Body of pancreas (tissue), 4 donors: ENCODE data around the gene ACTR10.

Experiments
- POLR2A ChIP-seq, 3 donors: fragments of 450-650 bp; IDR thresholded peaks; one replicate each; pipeline ENCODE4 v1.6.1; 2016; ENCODE audit warnings: antibody characterized with exemption in 3 of 3, mild to moderate bottlenecking in 2 of 3
- TF ChIP-seq, protein P1 (sequence below), 7 experiments: fragments of 450-650 bp in 4 of 7; fragments of 200-600 bp in 3 of 7; sonication (generic) in 3 of 7; IDR thresholded peaks; one replicate each; pipeline ENCODE4 v1.5.1; 2016 to 2019; ENCODE audit warnings: antibody characterized with exemption in 7 of 7

DNA sequence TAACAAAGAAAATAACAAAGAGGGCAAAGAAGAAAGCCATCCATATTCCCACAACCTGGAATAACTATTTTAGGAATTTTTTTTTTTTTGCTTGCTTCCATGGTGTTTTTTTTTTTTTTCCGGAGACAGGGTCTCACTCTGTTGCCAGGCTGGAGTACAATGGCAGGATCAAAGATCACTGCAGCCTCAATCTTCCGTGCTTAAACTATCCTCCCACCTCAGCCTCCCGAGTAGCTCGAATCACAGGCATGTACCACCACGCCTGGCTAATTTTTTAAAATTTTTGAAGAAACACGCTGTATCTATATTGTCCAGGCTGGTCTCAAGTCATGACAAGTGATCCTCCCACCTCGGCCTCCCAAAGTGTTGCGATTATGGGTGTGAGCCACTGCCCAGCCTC is 78.2 kb downstream of the ACTR10 start:
- TF ChIP-seq, protein P1, sequence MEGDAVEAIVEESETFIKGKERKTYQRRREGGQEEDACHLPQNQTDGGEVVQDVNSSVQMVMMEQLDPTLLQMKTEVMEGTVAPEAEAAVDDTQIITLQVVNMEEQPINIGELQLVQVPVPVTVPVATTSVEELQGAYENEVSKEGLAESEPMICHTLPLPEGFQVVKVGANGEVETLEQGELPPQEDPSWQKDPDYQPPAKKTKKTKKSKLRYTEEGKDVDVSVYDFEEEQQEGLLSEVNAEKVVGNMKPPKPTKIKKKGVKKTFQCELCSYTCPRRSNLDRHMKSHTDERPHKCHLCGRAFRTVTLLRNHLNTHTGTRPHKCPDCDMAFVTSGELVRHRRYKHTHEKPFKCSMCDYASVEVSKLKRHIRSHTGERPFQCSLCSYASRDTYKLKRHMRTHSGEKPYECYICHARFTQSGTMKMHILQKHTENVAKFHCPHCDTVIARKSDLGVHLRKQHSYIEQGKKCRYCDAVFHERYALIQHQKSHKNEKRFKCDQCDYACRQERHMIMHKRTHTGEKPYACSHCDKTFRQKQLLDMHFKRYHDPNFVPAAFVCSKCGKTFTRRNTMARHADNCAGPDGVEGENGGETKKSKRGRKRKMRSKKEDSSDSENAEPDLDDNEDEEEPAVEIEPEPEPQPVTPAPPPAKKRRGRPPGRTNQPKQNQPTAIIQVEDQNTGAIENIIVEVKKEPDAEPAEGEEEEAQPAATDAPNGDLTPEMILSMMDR (IDR thresholded peaks at IDR 0.05): no peak
- no peak for TF ChIP-seq POLR2A (IDR thresholded peaks at IDR 0.05)
